Stimulated activated CD4-positive, alpha-beta T cell treated with anti-CD3 and anti-CD28 coated beads, TNF-alpha, amount 100 ng/mL, for 1 hour (primary cell): Measurements from ENCODE around the gene CMTM1.
"Not testable (repeated sequence)": the region's sequence is repeated elsewhere in the genome, so short reads cannot be mapped to it uniquely, and the experiment has no call there.

ENCODE experiments used
- DNase-seq, 3 donors: peaks; one replicate each; pipeline ENCODE4 v3.0.0-alpha.2; 2020; ENCODE audit warnings: low read depth in 3 of 3, low spot score in 1 of 3

The CMTM1 gene

DNA sequence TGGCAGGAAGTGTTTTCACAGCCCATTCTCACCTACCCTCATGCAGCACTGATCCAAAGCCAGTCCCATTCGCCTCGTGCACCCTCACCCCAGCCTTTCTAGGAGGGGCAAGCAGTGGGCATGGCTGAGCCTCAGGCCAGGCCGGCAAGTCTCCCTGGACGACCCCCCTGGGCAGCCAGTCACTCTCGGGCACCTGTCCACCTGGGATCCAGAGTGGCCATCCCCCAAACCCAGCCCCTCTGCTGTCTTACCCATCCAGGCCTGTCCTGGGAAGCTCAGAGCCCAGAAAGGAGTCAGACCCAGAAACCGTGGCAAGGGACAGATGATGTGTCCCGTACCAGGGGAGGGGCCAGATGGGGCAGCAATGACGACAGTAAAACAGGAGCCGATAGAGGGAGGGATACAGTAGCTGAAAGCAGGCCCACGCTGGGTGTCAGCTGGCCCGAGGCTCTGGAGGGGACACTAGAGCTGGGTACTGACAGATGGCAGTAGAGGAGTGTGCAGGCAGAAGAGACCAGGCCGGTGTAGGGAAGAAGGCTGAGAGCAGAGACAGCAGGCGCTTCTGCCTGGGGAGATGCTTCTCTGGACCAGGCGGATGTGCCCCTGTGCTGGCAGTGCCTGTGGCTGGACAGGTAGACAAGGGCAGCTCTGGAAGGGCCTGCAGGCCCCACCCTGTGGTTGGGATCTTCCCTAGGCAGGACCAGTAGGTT lies 44.0 kb downstream of the CMTM1 start:
- DNase-seq, result no peak

DNA sequence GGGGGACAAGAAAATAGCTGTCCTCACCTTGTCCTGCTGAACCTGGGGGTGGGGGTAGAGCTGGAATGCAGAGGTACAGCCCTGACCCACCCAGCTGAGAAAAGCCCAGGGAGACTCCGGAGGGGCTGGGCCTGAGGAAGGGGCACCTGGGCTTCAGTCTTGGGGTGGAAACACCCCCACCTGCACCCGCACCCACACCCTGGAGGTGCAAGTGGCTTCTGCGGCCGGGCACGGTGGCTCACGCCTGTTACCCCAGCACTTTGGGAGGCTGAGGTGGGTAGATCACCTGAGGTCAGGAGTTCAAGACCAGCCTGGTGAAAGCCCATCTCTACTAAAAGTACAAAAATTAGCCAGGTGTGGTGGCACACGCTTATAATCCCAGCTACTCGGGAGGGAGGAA lies 45.7 kb downstream of the CMTM1 start:
- not testable (repeated sequence) for DNase-seq

DNA sequence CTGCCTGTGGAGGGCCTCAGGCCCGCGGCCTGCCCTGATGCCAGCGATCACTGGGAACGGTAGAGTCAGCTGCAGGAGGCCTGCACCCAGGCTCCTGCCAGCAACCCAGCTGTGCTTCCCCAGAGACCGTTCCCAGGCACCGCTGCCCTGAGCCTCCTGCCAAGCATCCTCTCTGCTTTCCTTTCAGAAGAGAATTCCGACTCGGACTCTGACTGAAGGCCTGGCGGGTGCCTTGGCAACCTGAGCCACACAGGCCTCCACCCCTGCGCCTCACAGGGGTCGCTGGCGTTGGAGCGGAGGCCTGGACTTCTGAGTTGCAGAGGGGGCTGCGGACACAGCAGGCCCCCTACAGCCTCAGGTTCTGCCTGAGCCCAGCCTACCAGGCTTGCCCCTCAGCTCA lies 46.2 kb downstream of the CMTM1 start:
- no peak for DNase-seq

DNA sequence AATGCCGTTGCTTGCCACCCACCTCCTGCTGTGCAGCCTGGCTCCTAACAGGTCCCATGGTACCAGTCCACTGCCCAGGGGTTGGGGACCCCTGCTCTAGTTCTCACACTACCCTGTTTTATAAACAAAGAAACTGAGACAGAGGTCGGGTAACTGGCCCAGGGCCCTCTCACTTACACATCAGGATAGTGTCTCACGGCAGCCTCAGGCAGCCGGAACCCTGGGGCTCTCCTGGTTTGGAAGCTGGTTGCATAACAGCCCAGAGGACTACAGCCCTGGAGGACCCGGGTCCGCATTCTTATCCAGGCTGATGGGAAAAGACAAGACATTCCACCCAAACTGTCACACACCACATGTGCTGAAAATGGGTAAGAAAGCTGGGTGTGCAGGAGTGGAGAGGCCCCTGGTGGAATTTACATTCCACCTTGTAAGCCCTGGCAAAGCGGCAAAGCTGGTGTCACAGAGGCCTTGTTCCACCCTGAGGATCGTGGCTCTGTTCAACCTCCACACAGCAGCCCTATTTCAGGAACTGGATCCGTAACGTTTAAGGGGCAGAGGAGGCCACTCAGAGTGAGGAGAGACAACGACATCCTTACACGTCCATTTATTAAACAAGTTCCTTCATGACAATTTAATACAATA lies 48.0 kb downstream of the CMTM1 start:
- DNase-seq, result no peak

DNA sequence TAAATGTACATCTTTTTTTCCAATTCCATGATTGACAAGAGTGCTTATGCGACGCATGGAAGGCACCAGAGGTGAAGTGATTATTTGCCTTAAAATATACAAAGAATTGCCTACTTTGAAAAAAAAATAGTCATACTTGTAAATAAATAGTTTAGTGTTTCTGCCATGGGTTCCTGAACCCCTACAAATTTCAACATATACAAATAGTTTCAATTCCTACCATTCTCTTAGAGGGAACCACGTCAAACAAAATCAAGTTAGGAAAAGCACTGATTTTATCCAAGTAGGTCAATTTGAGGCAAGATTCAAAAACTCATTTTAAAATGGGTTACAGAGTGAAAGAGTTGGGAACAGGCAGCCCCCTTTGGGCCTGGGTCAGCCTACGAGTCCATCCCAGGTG lies 49.9 kb downstream of the CMTM1 start:
- no peak for DNase-seq

DNA sequence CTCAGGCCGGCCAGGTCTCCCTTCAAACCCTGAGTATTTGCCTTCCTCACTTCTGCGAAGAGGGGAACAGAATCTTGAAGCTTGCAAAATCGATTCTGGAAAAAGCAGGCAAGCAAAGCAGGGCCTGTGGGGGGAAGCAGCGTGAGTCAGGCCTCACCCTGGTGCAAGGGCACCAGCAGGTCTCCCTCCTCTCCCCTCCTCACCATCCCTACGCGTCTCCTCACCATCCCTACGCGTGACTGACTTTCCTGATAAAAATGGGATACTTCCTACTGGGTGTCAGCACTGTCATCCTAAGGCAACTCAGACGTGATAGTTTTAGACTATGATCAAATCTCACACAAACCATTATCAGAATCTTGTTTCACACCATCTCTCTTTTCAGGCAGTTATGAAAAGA lies 50.4 kb downstream of the CMTM1 start:
- DNase-seq, result no peak

DNA sequence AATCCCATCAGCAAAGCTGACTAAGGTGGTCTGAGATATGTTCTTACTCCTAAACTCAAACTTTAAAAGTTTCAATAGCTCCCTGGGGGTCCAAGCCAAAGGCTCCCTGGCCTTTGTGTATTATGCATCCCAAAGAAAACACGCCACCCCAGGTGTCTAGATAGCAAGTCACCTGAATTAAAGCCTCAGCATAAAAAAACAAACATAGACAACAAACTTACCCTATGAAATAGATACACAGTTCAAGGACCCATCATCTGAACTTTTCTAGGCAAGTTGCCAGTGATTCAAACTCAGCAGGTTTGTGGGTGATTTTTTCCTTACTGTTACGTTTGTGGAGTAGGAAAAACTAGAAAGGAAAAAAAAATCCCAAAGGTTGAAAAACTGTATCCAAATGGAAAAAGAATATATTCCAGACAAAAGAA lies 50.8 kb downstream of the CMTM1 start:
- no peak for DNase-seq

DNA sequence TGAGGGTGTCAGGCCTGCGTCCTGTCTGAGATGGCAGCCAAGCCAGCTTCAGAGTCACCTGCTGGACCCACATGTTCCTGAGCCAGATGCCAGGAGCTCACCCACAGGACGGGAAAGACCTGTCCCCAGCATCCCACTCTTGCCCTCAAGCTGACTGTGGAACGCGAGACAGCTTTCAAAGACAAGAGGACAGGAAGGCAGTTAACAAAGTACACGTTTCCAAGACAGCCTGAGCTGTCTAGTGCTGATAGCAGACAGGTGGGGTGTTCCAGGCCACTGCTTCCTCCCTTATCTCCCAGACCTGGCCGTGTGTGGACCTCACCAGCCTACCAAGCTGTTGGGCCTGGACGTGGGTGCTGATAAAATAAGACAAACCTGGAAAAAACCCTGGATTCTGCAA lies 51.5 kb downstream of the CMTM1 start:
- DNase-seq, result no peak

DNA sequence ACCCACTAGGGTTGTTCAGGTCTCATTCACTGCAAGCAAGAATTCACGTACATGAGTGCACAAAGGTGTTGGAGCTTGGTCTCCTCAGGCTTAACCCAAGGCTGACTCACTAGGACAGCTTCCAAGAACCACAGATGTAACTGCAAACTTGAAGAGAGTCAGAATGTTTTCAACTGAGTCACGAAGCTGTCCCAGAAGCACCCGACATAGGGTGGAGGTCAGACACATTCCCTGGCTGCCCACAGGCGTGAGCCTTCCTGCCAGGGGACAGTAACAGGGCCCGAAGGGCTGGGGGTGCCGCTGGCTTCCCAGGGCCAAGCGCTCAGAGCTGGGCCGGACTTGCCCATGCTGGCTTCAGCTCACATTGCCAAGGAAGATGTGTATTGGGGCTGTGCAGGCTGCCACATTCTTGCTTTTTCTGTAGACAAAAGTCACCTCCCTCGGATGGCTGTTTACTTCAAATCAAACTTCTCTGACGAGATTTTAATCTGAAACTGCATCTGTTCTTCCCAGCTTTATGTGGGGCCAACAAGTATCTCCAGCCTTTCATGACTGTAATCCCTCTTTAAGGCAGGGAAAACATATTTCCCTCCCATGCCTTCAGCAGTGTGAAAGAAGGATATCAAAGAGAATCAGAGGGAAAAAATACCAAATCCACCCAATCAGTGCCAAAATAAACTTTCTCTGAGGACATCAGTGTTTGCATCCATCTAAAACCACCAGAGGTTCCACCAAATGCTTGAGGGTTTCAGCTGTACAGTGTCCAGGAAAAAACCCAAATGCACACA lies 52.5 kb downstream of the CMTM1 start:
- DNase-seq, result no peak

DNA sequence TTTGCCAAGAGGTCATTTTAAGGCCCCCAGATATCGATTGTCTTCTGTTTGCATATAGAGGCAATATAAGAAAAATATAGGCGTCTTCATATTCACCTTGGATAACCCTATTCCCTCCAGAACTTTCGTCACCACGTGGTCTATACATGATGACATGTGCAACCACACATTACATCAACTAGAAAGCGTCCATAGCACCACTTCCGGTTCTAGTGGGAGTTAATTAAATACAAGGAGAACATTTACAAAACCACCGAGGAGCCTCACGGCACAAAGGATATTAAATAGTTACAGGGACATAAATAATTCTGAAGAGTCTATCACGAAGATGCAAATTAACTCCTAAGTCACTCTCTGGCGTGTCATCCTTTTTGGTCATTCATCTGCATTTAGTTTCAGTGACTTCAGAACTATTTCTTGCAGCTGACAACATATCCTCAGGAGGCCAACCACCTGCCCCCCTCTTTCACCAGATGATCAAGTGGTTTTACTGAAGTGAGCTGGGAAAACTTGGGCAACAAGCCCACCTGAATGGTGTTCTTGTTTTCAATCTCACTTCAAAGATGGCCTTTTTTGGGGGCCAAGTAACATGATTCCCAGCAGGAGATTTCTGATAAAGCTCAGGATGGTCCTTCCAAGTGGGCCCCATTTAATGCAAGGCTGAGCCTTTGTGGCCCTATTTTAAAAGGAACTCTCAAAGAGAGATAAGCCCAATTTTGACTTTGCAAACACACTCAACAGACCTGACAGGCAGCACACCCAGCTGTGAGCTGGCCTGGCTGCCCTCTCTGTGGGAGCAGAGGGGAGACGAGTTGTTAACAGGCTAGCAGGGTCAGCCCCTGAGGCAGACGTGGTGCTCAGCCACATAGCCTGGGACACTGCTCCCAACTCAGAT lies 53.5 kb downstream of the CMTM1 start:
- DNase-seq, result no peak

DNA sequence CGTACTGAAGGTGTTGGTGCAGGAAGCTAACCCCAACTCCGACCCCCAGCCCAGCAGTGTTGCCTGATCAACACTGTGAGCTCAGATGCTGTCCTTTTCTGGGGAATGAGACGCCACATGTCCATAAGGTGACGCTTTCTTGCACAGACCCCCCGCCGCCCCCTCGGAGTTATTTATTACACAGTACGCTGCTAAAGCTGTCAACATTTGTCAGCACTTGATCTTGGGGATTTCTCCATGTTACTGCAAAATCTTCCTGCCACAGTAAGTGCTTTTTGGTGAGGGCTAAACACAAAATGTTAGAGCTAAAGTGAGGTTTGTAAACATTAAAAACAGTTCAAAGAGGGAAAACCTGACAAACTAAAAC lies 54.2 kb downstream of the CMTM1 start:
- DNase-seq, result no peak

DNA sequence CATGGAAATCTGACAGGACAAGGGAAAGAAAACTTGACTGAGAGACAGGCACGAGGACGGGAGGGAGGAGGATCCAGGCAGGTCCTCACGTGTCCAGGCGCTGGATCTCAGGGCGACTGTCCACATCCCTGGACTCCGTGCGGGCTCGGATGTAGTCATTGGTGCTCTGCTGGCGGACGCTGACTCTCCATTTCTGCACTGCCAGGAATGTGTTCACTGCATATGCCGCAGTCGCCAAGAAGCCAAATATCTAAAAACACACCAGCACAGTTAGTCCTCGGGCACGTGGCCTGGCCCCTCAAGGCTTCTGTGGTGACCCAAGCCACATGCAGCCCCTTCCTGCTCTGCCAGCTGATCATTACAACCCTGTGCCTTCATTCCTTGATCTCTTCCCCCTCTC lies 55.7 kb downstream of the CMTM1 start:
- DNase-seq, result no peak

DNA sequence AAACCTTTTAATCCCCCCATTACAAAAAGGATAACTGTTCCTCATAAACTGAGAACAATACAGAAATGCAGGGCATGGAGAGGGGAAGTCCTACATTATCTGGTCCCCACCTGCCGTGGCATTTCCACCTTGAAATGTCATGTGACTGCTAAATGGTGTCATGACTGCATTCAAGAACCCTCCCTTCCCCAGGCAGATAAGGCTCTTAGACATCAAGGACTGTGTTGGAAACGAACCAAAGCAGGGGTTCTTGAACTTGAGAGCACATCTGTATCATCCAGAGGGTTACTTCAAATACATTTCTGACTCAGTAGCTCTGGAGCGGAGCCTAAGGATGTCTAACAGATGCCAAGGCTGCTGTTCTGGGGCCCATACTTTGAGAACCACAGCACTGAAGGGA lies 56.6 kb downstream of the CMTM1 start:
- no peak for DNase-seq

DNA sequence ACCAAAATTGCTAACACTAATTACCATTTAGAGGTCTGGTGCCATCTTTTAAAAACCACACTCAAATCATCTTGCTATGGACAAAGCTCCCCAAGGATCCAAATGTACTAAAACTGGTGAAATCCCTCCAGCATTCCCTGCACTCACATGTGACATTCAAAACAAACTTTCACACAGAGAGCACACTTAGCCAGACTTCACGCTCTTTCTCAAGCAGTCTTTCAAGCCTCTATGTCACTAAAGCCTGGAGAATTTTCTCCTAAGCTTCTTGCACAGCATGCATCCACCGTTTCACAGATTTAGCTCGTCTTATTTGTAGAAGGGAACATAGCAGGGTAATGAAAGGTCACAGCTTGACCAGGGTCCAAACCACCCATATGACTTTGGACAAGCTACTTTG lies 57.5 kb downstream of the CMTM1 start:
- no peak for DNase-seq

DNA sequence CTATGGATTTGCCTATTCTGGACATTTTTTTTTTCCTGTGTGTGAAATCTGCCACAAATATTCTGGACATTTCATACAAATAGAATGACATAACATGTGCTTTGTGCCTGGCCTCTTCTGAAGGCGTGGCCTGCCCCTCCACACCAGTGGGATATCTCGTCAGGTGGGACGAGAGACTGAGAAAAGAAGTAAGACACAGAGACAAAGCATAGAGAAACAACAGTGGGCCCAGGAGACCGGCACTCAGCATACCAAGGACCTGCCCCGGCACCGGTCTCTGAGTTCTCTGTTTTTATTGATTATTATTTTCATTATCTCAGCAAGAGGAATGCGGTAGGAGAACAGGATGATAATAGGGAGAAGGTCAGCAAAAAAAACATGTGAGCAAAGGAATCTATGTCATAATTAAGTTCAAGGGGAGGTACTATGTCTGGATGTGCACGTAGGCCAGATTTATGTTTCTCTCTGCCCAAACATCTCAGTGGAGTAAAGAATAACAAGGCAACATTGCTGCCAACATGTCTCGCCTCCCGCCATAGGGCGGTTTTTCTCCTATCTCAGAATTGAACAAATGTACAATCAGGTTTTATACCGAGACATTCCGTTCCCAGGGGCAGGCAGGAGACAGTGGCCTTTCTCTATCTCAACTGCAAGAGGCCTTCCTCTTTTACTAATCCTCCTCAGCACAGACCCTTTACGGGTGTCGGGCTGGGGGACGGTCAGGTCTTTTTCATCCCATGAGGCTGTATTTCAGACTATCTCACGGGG lies 61.6 kb downstream of the CMTM1 start:
- DNase-seq, result not testable (repeated sequence)
